HCT116 (cell line): ENCODE data around the gene CCND2.

Experiments
- ELF1 ChIP-seq: IDR thresholded peaks from 2 replicates; pipeline ENCODE4 v1.6.1; 2012; ENCODE audit warnings: low read depth, borderline replicate concordance
- EZH2 ChIP-seq: fragments of 200-600 bp; sonication (generic); IDR thresholded peaks from 2 replicates; pipeline ENCODE4 v1.6.1; 2017; ENCODE audit warnings: antibody characterized with exemption, mixed run types
- POLR2A ChIP-seq: IDR thresholded peaks from 2 replicates; pipeline ENCODE4 v1.7.0; 2011; ENCODE audit warnings: borderline replicate concordance; ENCODE audit not compliant: insufficient read depth, insufficient read length; ENCODE audit errors: extremely low read depth
- RAD21 ChIP-seq: IDR thresholded peaks from 2 replicates; pipeline ENCODE4 v1.6.1; 2012; ENCODE audit warnings: low read depth, mild to moderate bottlenecking
- SIN3A ChIP-seq: IDR thresholded peaks from 2 replicates; pipeline ENCODE4 v1.6.1; 2012; ENCODE audit warnings: low read depth
- TCF7L2 ChIP-seq: IDR thresholded peaks from 2 replicates; pipeline ENCODE4 v1.7.0; 2011; ENCODE audit warnings: borderline replicate concordance, inconsistent platforms; ENCODE audit not compliant: insufficient read depth, insufficient read length; ENCODE audit errors: extremely low read depth
- YY1 ChIP-seq: IDR thresholded peaks from 2 replicates; pipeline ENCODE4 v1.6.1; 2011; ENCODE audit warnings: low read length, low read depth, moderate library complexity, mild to moderate bottlenecking; ENCODE audit not compliant: insufficient replicate concordance; ENCODE audit errors: extremely low read depth
- TF ChIP-seq, protein P1 (sequence below), 3 experiments: fragments of 200-600 bp in 1 of 3; sonication (generic) in 1 of 3; IDR thresholded peaks in 2 of 3; conservative IDR thresholded peaks in 1 of 3; 2 replicates each; pipeline ENCODE4 v1.5.1; 2012 to 2017; ENCODE audit warnings: low read depth in 2 of 3, low read length in 2 of 3, antibody characterized with exemption in 1 of 3, borderline replicate concordance in 1 of 3, control low read depth in 1 of 3, mild to moderate bottlenecking in 1 of 3, mixed read lengths in 1 of 3, mixed run types in 1 of 3, moderate library complexity in 1 of 3; ENCODE audit not compliant: insufficient read depth in 1 of 3
- TF ChIP-seq, protein P2 (sequence below): IDR thresholded peaks from 2 replicates; pipeline ENCODE4 v1.6.1; 2012; ENCODE audit warnings: low read depth

DNA sequence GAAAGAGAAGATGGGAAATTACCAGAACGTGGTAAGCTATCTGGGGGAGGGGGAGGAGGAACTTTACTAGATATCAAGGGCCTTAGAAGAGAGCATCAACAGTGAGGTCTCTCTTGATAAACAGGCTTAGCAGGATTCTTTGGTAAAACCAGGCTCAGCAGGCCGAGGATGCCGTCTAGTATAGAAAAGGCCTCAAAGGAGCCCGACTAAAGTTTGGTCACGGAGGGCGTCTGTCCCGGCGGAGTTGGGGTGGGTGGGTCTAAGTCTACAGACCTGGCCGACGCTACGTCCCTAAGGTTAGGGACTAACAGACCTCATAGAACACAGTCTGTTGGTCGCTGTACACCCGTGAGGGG is 46.9 kb downstream of the CCND2 start:
- TF ChIP-seq, protein P1, sequence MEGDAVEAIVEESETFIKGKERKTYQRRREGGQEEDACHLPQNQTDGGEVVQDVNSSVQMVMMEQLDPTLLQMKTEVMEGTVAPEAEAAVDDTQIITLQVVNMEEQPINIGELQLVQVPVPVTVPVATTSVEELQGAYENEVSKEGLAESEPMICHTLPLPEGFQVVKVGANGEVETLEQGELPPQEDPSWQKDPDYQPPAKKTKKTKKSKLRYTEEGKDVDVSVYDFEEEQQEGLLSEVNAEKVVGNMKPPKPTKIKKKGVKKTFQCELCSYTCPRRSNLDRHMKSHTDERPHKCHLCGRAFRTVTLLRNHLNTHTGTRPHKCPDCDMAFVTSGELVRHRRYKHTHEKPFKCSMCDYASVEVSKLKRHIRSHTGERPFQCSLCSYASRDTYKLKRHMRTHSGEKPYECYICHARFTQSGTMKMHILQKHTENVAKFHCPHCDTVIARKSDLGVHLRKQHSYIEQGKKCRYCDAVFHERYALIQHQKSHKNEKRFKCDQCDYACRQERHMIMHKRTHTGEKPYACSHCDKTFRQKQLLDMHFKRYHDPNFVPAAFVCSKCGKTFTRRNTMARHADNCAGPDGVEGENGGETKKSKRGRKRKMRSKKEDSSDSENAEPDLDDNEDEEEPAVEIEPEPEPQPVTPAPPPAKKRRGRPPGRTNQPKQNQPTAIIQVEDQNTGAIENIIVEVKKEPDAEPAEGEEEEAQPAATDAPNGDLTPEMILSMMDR (IDR thresholded peaks at IDR 0.05 in 2 of 3, conservative IDR thresholded peaks at IDR 0.05 in 1 of 3; ENCODE audit: borderline replicate concordance in 1 of 3, insufficient read depth in 1 of 3, low read depth in 2 of 3, low read length in 2 of 3) = no peak
- TF ChIP-seq RAD21 = no peak
- TF ChIP-seq, protein P2, sequence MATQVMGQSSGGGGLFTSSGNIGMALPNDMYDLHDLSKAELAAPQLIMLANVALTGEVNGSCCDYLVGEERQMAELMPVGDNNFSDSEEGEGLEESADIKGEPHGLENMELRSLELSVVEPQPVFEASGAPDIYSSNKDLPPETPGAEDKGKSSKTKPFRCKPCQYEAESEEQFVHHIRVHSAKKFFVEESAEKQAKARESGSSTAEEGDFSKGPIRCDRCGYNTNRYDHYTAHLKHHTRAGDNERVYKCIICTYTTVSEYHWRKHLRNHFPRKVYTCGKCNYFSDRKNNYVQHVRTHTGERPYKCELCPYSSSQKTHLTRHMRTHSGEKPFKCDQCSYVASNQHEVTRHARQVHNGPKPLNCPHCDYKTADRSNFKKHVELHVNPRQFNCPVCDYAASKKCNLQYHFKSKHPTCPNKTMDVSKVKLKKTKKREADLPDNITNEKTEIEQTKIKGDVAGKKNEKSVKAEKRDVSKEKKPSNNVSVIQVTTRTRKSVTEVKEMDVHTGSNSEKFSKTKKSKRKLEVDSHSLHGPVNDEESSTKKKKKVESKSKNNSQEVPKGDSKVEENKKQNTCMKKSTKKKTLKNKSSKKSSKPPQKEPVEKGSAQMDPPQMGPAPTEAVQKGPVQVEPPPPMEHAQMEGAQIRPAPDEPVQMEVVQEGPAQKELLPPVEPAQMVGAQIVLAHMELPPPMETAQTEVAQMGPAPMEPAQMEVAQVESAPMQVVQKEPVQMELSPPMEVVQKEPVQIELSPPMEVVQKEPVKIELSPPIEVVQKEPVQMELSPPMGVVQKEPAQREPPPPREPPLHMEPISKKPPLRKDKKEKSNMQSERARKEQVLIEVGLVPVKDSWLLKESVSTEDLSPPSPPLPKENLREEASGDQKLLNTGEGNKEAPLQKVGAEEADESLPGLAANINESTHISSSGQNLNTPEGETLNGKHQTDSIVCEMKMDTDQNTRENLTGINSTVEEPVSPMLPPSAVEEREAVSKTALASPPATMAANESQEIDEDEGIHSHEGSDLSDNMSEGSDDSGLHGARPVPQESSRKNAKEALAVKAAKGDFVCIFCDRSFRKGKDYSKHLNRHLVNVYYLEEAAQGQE = no peak
- no peak for TF ChIP-seq SIN3A
- TF ChIP-seq EZH2 = no peak
- TF ChIP-seq YY1 = no peak
- TF ChIP-seq TCF7L2 = no peak
- TF ChIP-seq ELF1 = no peak
- no peak for TF ChIP-seq POLR2A
